Measurements from ENCODE around the gene MAJIN. TPM values are rescaled to one million over a fixed set of nuclear protein-coding genes. Genes with fewer than 3 reads are reported as not detected.

Gene MAJIN
- total RNA-seq, 5 donors from 2014 or later (not counting 1 experiment from before 2014, with no cell fraction given), result 0.44 to 1.8 (median 0.82) TPM; not detected in 1

- H3K27ac Mint-ChIP-seq, result peak overlapping the region; percentile 92 to 93
- no peaks in the 10 kb centered on the region for H3K9me3 ChIP-seq
- no peaks in the 10 kb centered on the region for H3K27me3 ChIP-seq (replicated peaks in 1 of 2; ENCODE audit: control insufficient read depth in 2 of 2, extremely low read depth in 1 of 2, insufficient read depth in 2 of 2, low read length in 1 of 2)
- H3K4me1 ChIP-seq (ENCODE audit: control insufficient read depth in 1 of 2, extremely low read depth in 1 of 2, insufficient read depth in 2 of 2, low read length in 2 of 2), result peaks cover 2 to 24% of the 10 kb centered on the region in 2 experiments
- no peaks in the 10 kb centered on the region for H3K27me3 Mint-ChIP-seq
- H3K4me1 Mint-ChIP-seq, result peaks cover 22 to 32% (median 25%) of the 10 kb centered on the region in 3 donors
- ChIA-PET POLR2A (interaction anchor here in 1 of 2 donors (0.6 kb wide), 2 partner anchors 706 to 1614 kb away, joined by 3 to 4 read pairs; partner anchors contain the start of gene RNASEH2C), CTCF (interaction anchor here (0.6 to 0.9 kb wide), 3 partner anchors 13 to 87 kb away, joined by 3 to 4 read pairs (median 3); no protein-coding TSS in a partner anchor)
- peak overlapping the region; percentile 84 to 88 (median 88) for H3K4me3 Mint-ChIP-seq
- H3K4me3 ChIP-seq (ENCODE audit: control insufficient read depth in 1 of 2, extremely low read depth in 1 of 2, low read length in 1 of 2), result peak overlapping the region; percentile 75 to 90
- peaks cover 0 to 12% of the 10 kb centered on the region in 2 donors for H3K36me3 ChIP-seq (ENCODE audit: control insufficient read depth in 2 of 2, extremely low read depth in 1 of 2, insufficient read depth in 1 of 2, low read length in 1 of 2)
- DNase-seq (peak in 3 of 35 experiments; percentile 2 to 11 (median 6)), ATAC-seq (replicated peaks in 1 of 4) (no peak)
- H3K36me3 Mint-ChIP-seq, result peaks cover 8% of the 10 kb centered on the region
- H3K9me3 Mint-ChIP-seq, result no peaks in the 10 kb centered on the region
- WGBS (ENCODE audit: insufficient coverage), result 48% methylated on average over 12 of the region's 23 CpGs
- peak overlapping the region; percentile 98 for H3K27ac ChIP-seq (ENCODE audit: low read length)
These were observed 42.9 kb upstream of the MAJIN start for GRCh38 chr11:65014726-65015227.

- H3K36me3 Mint-ChIP-seq, result peaks cover 5% of the 10 kb centered on the region
- ATAC-seq (replicated peaks in 1 of 4) (peak; percentile 82 to 84 (median 84)), DNase-seq (peak; percentile 66 to 92 (median 80))
- CTCF ChIA-PET, result interaction anchor here in 1 of 2 donors (0.9 kb wide), 1 partner anchor 14 kb away, joined by 3 read pairs; no protein-coding TSS in a partner anchor
- peak within 1 kb of the TSS; percentile 95 to 96 for H3K27ac Mint-ChIP-seq
- Histone ChIP-seq H3K4me1 (ENCODE audit: control insufficient read depth in 1 of 2, extremely low read depth in 1 of 2, insufficient read depth in 2 of 2, low read length in 2 of 2) (peaks cover 2 to 24% of the 10 kb centered on the region in 2 experiments), H3K27me3 (replicated peaks in 1 of 2; ENCODE audit: control insufficient read depth in 2 of 2, extremely low read depth in 1 of 2, insufficient read depth in 2 of 2, low read length in 1 of 2) (no peaks in the 10 kb centered on the region), H3K27ac (ENCODE audit: low read length) (peak within 1 kb of the TSS; percentile 98), H3K4me3 (ENCODE audit: control insufficient read depth in 1 of 2, extremely low read depth in 1 of 2, low read length in 1 of 2) (peak within 1 kb of the TSS; percentile 75 to 90), H3K36me3 (ENCODE audit: control insufficient read depth in 2 of 2, extremely low read depth in 1 of 2, insufficient read depth in 1 of 2, low read length in 1 of 2) (peaks cover 0 to 10% of the 10 kb centered on the region in 2 donors), H3K9me3 (no peaks in the 10 kb centered on the region)
- H3K27me3 Mint-ChIP-seq, result no peaks in the 10 kb centered on the region
- H3K4me1 Mint-ChIP-seq, result peaks cover 22 to 32% (median 25%) of the 10 kb centered on the region in 3 donors
- WGBS (ENCODE audit: insufficient coverage), result under 1% methylated on average over 96 of the region's 96 CpGs
- POLR2A ChIA-PET, result interaction anchor here (0.6 to 0.7 kb wide), 3 partner anchors 108 to 1615 kb away, joined by 3 to 5 read pairs (median 4); partner anchors contain the start of genes FAU (in 1 of the 2), MRPL49 (in 1 of the 2) and RNASEH2C (in 1 of the 2)
- peak within 1 kb of the TSS; percentile 86 to 94 (median 88) for H3K4me3 Mint-ChIP-seq
- H3K9me3 Mint-ChIP-seq, result no peaks in the 10 kb centered on the region
These were observed 42.2 kb upstream of the MAJIN start, which contains the start of gene ARL2 for GRCh38 chr11:65013888-65014725. TSS of gene ARL2 (plus strand) at chr11:65014160. CDS start at chr11:65014208, 48 bp downstream.

GRCh38 chr11:65013130-65013887 lies 41.4 kb upstream of the MAJIN start:
- no peaks in the 10 kb centered on the region for H3K27me3 Mint-ChIP-seq
- peak overlapping the region; percentile 86 to 94 (median 88) for H3K4me3 Mint-ChIP-seq
- 15% methylated on average over 22 of the region's 22 CpGs for WGBS (ENCODE audit: insufficient coverage)
- H3K27me3 ChIP-seq (replicated peaks in 1 of 2; ENCODE audit: control insufficient read depth in 2 of 2, extremely low read depth in 1 of 2, insufficient read depth in 2 of 2, low read length in 1 of 2), result no peaks in the 10 kb centered on the region
- DNase-seq (peak; percentile 81 to 94 (median 88)), ATAC-seq (replicated peaks in 1 of 4) (peak; percentile 85 to 89 (median 86))
- ChIA-PET CTCF (interaction anchor here in 1 of 2 donors (0.6 kb wide), 2 partner anchors 72 to 89 kb away, joined by 3 read pairs; no protein-coding TSS in a partner anchor), POLR2A (interaction anchor here in 1 of 2 donors (0.7 kb wide), 1 partner anchor 109 kb away, joined by 5 read pairs; the partner anchor contains the start of genes FAU and MRPL49)
- no peaks in the 10 kb centered on the region for H3K9me3 Mint-ChIP-seq
- H3K36me3 ChIP-seq (ENCODE audit: control insufficient read depth in 2 of 2, extremely low read depth in 1 of 2, insufficient read depth in 1 of 2, low read length in 1 of 2), result peaks cover 0 to 3% of the 10 kb centered on the region in 2 donors
- H3K27ac Mint-ChIP-seq, result peak overlapping the region; percentile 95 to 96
- peaks cover 2 to 24% of the 10 kb centered on the region in 2 experiments for H3K4me1 ChIP-seq (ENCODE audit: control insufficient read depth in 1 of 2, extremely low read depth in 1 of 2, insufficient read depth in 2 of 2, low read length in 2 of 2)
- peak overlapping the region; percentile 98 for H3K27ac ChIP-seq (ENCODE audit: low read length)
- H3K4me1 Mint-ChIP-seq, result peaks cover 22 to 32% (median 25%) of the 10 kb centered on the region in 3 donors
- no peaks in the 10 kb centered on the region for H3K9me3 ChIP-seq
- peak overlapping the region; percentile 75 to 90 for H3K4me3 ChIP-seq (ENCODE audit: control insufficient read depth in 1 of 2, extremely low read depth in 1 of 2, low read length in 1 of 2)
- H3K36me3 Mint-ChIP-seq, result peaks cover 5% of the 10 kb centered on the region

GRCh38 chr11:65008873-65009272 lies 37.0 kb upstream of the MAJIN start:
- no peak for ATAC-seq (replicated peaks in 1 of 4)
- Mint-ChIP-seq H3K36me3 (no peaks in the 10 kb centered on the region), H3K4me3 (no peak overlapping the region), H3K9me3 (no peaks in the 10 kb centered on the region), H3K27ac (no peak overlapping the region), H3K27me3 (no peaks in the 10 kb centered on the region), H3K4me1 (peaks cover 3 to 10% (median 8%) of the 10 kb centered on the region in 3 donors)
- no peak for DNase-seq
- Histone ChIP-seq H3K36me3 (ENCODE audit: control insufficient read depth in 2 of 2, extremely low read depth in 1 of 2, insufficient read depth in 1 of 2, low read length in 1 of 2) (no peaks in the 10 kb centered on the region), H3K9me3 (no peaks in the 10 kb centered on the region), H3K27ac (ENCODE audit: low read length) (no peak overlapping the region), H3K4me1 (ENCODE audit: control insufficient read depth in 1 of 2, extremely low read depth in 1 of 2, insufficient read depth in 2 of 2, low read length in 2 of 2) (peaks cover 0 to 8% of the 10 kb centered on the region in 2 experiments), H3K27me3 (replicated peaks in 1 of 2; ENCODE audit: control insufficient read depth in 2 of 2, extremely low read depth in 1 of 2, insufficient read depth in 2 of 2, low read length in 1 of 2) (peaks cover 0 to under 1% of the 10 kb centered on the region in 2 experiments), H3K4me3 (ENCODE audit: control insufficient read depth in 1 of 2, extremely low read depth in 1 of 2, low read length in 1 of 2) (no peak overlapping the region)
- CTCF ChIA-PET, result no interaction called here
- WGBS (ENCODE audit: insufficient coverage), result no CpG with 5 or more reads among the region's 2 CpGs
- POLR2A ChIA-PET, result no interaction called here

- CTCF ChIA-PET, result no interaction called here
- no peak overlapping the region for H3K27ac ChIP-seq (ENCODE audit: low read length)
- H3K27me3 ChIP-seq (replicated peaks in 1 of 2; ENCODE audit: control insufficient read depth in 2 of 2, extremely low read depth in 1 of 2, insufficient read depth in 2 of 2, low read length in 1 of 2), result peaks cover 0 to 9% of the 10 kb centered on the region in 2 experiments
- peaks cover 0 to under 1% of the 10 kb centered on the region in 2 experiments for H3K4me1 ChIP-seq (ENCODE audit: control insufficient read depth in 1 of 2, extremely low read depth in 1 of 2, insufficient read depth in 2 of 2, low read length in 2 of 2)
- ATAC-seq (replicated peaks in 1 of 4), result no peak
- peaks cover 0 to 4% (median 1%) of the 10 kb centered on the region in 3 donors for H3K4me1 Mint-ChIP-seq
- no peaks in the 10 kb centered on the region for H3K27me3 Mint-ChIP-seq
- H3K9me3 Mint-ChIP-seq, result no peaks in the 10 kb centered on the region
- POLR2A ChIA-PET, result no interaction called here
- no peaks in the 10 kb centered on the region for H3K36me3 ChIP-seq (ENCODE audit: control insufficient read depth in 2 of 2, extremely low read depth in 1 of 2, insufficient read depth in 1 of 2, low read length in 1 of 2)
- no CpG with 5 or more reads among the region's 7 CpGs for WGBS (ENCODE audit: insufficient coverage)
- H3K27ac Mint-ChIP-seq, result no peak overlapping the region
- H3K9me3 ChIP-seq, result no peaks in the 10 kb centered on the region
- DNase-seq, result no peak
- no peak overlapping the region for H3K4me3 ChIP-seq (ENCODE audit: control insufficient read depth in 1 of 2, extremely low read depth in 1 of 2, low read length in 1 of 2)
- no peaks in the 10 kb centered on the region for H3K36me3 Mint-ChIP-seq
- H3K4me3 Mint-ChIP-seq, result no peak overlapping the region
These were observed 36.1 kb upstream of the MAJIN start for GRCh38 chr11:65008016-65008415.

All from T-cell (primary cell).